ENCODE data around the gene C2CD4C.
A peak's percentile ranks its signal among the peaks of the same experiment; 100 is the strongest.

C2CD4C gene

GRCh38 chr19:409516-410242 is 732 bp upstream of the C2CD4C start:
- no peak overlapping the region for H3K9ac ChIP-seq (ENCODE audit: low read depth, low read length)
- peak overlapping the region; percentile 57 for H3K4me3 ChIP-seq (ENCODE audit: low read depth, low read length)
- H3K4me1 ChIP-seq (ENCODE audit: control insufficient read depth, insufficient read depth, low read length): peaks cover 10% of the 10 kb centered on the region
- no peaks in the 10 kb centered on the region for H3K9me3 ChIP-seq (ENCODE audit: control insufficient read depth, insufficient read depth, low read length)
- peaks cover 11% of the 10 kb centered on the region for H3K36me3 ChIP-seq (ENCODE audit: control insufficient read depth, insufficient read depth, low read length)
- peaks cover 2% of the 10 kb centered on the region for H3K27me3 ChIP-seq (ENCODE audit: control insufficient read depth, insufficient read depth, low read length)

DNA sequence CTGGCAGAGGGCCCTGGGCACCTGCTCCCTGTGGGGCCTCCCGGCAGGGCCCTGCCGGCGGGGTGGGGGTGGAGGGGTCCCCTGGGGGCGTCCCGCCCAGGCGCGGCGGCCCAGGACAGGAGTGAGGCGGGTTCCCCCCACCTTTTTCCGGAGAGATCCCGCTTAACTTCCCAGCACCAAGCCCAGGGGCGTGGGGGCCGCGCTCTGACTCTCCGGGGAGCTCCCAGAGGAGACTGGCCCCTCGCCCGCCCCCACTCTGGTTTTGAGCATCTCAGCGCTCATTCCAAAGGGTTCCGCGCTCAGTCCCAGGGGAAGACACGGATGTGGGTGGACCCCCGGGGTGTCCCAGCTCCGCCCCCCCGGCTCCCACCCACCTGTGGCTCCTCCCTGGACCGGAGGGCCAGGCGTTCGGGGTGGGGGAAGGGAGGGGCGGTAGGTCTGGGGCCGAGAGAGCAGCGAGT is 476 bp downstream of the C2CD4C start:
- Histone ChIP-seq H3K36me3 (ENCODE audit: control insufficient read depth, insufficient read depth, low read length) (peaks cover 11% of the 10 kb centered on the region), H3K27me3 (ENCODE audit: control insufficient read depth, insufficient read depth, low read length) (peaks cover 2% of the 10 kb centered on the region), H3K9ac (ENCODE audit: low read depth, low read length) (no peak overlapping the region), H3K4me3 (ENCODE audit: low read depth, low read length) (peak overlapping the region; percentile 43), H3K9me3 (ENCODE audit: control insufficient read depth, insufficient read depth, low read length) (no peaks in the 10 kb centered on the region), H3K4me1 (ENCODE audit: control insufficient read depth, insufficient read depth, low read length) (peaks cover 10% of the 10 kb centered on the region)

GRCh38 chr19:407511-408440 is 1.2 kb downstream of the C2CD4C start:
- Histone ChIP-seq H3K4me3 (ENCODE audit: low read depth, low read length) (peak overlapping the region; percentile 43), H3K9ac (ENCODE audit: low read depth, low read length) (peak overlapping the region; percentile 54), H3K4me1 (ENCODE audit: control insufficient read depth, insufficient read depth, low read length) (peaks cover 9% of the 10 kb centered on the region), H3K36me3 (ENCODE audit: control insufficient read depth, insufficient read depth, low read length) (peaks cover 11% of the 10 kb centered on the region), H3K27me3 (ENCODE audit: control insufficient read depth, insufficient read depth, low read length) (peaks cover 2% of the 10 kb centered on the region), H3K9me3 (ENCODE audit: control insufficient read depth, insufficient read depth, low read length) (no peaks in the 10 kb centered on the region)

DNA sequence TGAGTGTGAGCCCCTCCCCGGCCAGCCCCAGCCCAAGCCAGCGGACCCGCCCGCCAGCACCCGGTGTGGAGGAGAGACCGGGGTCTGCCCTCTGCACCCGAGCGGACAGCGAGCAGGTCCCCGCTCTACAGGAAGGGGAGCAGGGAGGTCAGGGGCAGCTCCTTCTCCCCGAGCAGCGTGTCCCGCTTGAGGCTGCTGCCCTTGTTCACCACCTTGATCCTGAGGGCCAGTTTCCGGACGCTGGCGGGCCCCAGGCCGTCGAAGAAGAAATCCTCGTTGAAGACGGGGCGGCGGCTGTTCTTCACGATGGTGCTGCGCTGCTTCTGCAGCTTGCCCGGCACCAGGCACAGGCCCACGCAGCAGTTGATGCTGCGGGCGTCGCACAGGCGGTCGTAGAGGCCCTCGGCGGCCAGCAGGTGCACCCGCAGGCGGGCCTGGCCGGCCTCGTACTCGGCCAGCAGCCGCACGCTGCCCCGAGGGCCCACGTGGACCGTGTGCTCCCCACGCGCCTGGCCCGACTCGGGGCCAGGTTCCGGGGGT is 1.9 kb downstream of the C2CD4C start:
- H3K4me1 ChIP-seq (ENCODE audit: control insufficient read depth, insufficient read depth, low read length): peaks cover 6% of the 10 kb centered on the region
- no peaks in the 10 kb centered on the region for H3K9me3 ChIP-seq (ENCODE audit: control insufficient read depth, insufficient read depth, low read length)
- peaks cover 11% of the 10 kb centered on the region for H3K36me3 ChIP-seq (ENCODE audit: control insufficient read depth, insufficient read depth, low read length)
- peaks cover 2% of the 10 kb centered on the region for H3K27me3 ChIP-seq (ENCODE audit: control insufficient read depth, insufficient read depth, low read length)
- H3K9ac ChIP-seq (ENCODE audit: low read depth, low read length): no peak overlapping the region
- H3K4me3 ChIP-seq (ENCODE audit: low read depth, low read length): no peak overlapping the region

DNA sequence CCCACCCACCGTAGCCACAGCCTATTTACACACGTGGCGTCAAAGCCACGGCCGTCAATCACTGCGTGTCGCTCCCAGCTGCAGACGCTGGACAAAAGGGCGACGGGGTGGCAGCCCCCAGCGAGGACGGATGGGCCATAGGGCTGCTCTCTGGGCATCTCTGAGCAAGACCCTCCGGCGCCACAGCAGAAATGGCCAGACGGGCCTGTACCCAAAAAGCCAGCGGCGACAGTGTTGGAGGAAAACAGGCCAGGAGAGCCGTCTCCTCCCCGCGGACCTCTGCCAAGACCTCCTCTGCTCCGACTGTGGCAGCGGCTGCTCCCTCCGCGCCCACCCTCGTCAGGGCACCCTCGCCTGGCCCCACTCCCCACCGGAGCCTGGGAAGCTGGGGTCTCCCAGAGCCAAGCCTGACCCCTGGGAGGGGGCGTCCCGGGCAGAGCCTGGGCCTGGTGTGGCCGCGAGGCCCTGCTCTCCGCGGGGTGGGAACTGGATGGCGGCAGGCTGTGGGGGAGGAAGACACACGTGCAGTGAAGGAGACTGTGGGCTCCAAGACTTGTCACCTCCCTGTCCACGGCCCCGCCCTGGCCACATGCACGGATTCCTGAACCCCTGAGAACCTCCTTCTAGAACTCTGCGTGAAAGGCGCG is 2.7 kb downstream of the C2CD4C start:
- peaks cover 2% of the 10 kb centered on the region for H3K27me3 ChIP-seq (ENCODE audit: control insufficient read depth, insufficient read depth, low read length)
- no peaks in the 10 kb centered on the region for H3K4me1 ChIP-seq (ENCODE audit: control insufficient read depth, insufficient read depth, low read length)
- H3K36me3 ChIP-seq (ENCODE audit: control insufficient read depth, insufficient read depth, low read length): peaks cover 11% of the 10 kb centered on the region
- H3K9me3 ChIP-seq (ENCODE audit: control insufficient read depth, insufficient read depth, low read length): no peaks in the 10 kb centered on the region
- no peak overlapping the region for H3K9ac ChIP-seq (ENCODE audit: low read depth, low read length)
- H3K4me3 ChIP-seq (ENCODE audit: low read depth, low read length): no peak overlapping the region

GRCh38 chr19:405121-405965 is 3.6 kb downstream of the C2CD4C start:
- Histone ChIP-seq H3K9me3 (ENCODE audit: control insufficient read depth, insufficient read depth, low read length) (no peaks in the 10 kb centered on the region), H3K36me3 (ENCODE audit: control insufficient read depth, insufficient read depth, low read length) (peaks cover 11% of the 10 kb centered on the region), H3K27me3 (ENCODE audit: control insufficient read depth, insufficient read depth, low read length) (peaks cover 2% of the 10 kb centered on the region), H3K4me1 (ENCODE audit: control insufficient read depth, insufficient read depth, low read length) (no peaks in the 10 kb centered on the region), H3K9ac (ENCODE audit: low read depth, low read length) (no peak overlapping the region), H3K4me3 (ENCODE audit: low read depth, low read length) (no peak overlapping the region)

- no peaks in the 10 kb centered on the region for H3K4me1 ChIP-seq (ENCODE audit: control insufficient read depth, insufficient read depth, low read length)
- no peak overlapping the region for H3K4me3 ChIP-seq (ENCODE audit: low read depth, low read length)
- no peak overlapping the region for H3K9ac ChIP-seq (ENCODE audit: low read depth, low read length)
- no peaks in the 10 kb centered on the region for H3K27me3 ChIP-seq (ENCODE audit: control insufficient read depth, insufficient read depth, low read length)
- peaks cover 11% of the 10 kb centered on the region for H3K36me3 ChIP-seq (ENCODE audit: control insufficient read depth, insufficient read depth, low read length)
- no peaks in the 10 kb centered on the region for H3K9me3 ChIP-seq (ENCODE audit: control insufficient read depth, insufficient read depth, low read length)
Observed at GRCh38 chr19:403221-404027, 5.5 kb downstream of the C2CD4C start.

DNA sequence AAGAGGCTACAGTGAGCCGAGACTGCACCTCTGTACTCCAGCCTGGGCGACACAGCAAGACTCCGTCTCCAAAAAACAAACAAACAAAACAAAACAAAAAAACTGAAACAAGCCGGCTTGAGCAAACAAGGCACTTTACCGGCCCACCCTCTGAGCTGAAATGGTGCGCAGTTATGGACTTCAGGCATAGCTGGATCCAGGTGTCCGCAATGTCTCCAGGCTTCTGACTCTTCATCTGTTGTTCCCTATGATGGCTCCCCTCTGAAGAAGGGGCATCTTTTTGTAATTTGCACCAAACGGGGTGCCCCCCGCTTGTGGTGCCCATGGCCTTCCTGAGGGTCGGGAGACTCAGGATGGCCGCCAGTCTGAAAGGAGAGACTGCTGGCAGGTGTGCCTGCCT is 6.2 kb downstream of the C2CD4C start:
- Histone ChIP-seq H3K4me3 (ENCODE audit: low read depth, low read length) (no peak overlapping the region), H3K9ac (ENCODE audit: low read depth, low read length) (no peak overlapping the region), H3K9me3 (ENCODE audit: control insufficient read depth, insufficient read depth, low read length) (no peaks in the 10 kb centered on the region), H3K27me3 (ENCODE audit: control insufficient read depth, insufficient read depth, low read length) (no peaks in the 10 kb centered on the region), H3K36me3 (ENCODE audit: control insufficient read depth, insufficient read depth, low read length) (peaks cover 10% of the 10 kb centered on the region), H3K4me1 (ENCODE audit: control insufficient read depth, insufficient read depth, low read length) (no peaks in the 10 kb centered on the region)

GRCh38 chr19:401866-402511 is 7.0 kb downstream of the C2CD4C start:
- H3K9ac ChIP-seq (ENCODE audit: low read depth, low read length): no peak overlapping the region
- H3K27me3 ChIP-seq (ENCODE audit: control insufficient read depth, insufficient read depth, low read length): no peaks in the 10 kb centered on the region
- no peaks in the 10 kb centered on the region for H3K4me1 ChIP-seq (ENCODE audit: control insufficient read depth, insufficient read depth, low read length)
- H3K9me3 ChIP-seq (ENCODE audit: control insufficient read depth, insufficient read depth, low read length): no peaks in the 10 kb centered on the region
- H3K4me3 ChIP-seq (ENCODE audit: low read depth, low read length): no peak overlapping the region
- H3K36me3 ChIP-seq (ENCODE audit: control insufficient read depth, insufficient read depth, low read length): peaks cover 6% of the 10 kb centered on the region
